HG02798 (cell line): ENCODE data around the gene DBN1.
"Not testable (repeated sequence)": the region's sequence is repeated elsewhere in the genome, so short reads cannot be mapped to it uniquely, and the experiment has no call there.

ENCODE experiments used
- ATAC-seq: cut with Tn5 transposase; IDR thresholded peaks from one replicate; pipeline ENCODE4 v1.9.1; 2021; ENCODE audit warnings: mild to moderate bottlenecking; ENCODE audit not compliant: unreplicated experiment, poor library complexity

The DBN1 gene

GRCh38 chr5:177432839-177433657, 40.4 kb downstream of the DBN1 start:
- no peak for ATAC-seq

- ATAC-seq = no peak
These were observed 41.1 kb downstream of the DBN1 start for GRCh38 chr5:177432143-177432838.

GRCh38 chr5:177431317-177432142, 41.9 kb downstream of the DBN1 start:
- peak; percentile 46 for ATAC-seq

GRCh38 chr5:177430972-177431316, 42.5 kb downstream of the DBN1 start:
- no peak for ATAC-seq

GRCh38 chr5:177430140-177430951, 43.1 kb downstream of the DBN1 start:
- ATAC-seq = no peak

- no peak for ATAC-seq
These were observed 44.0 kb downstream of the DBN1 start for GRCh38 chr5:177429248-177430040.

- ATAC-seq = no peak
These were observed 44.7 kb downstream of the DBN1 start for GRCh38 chr5:177428574-177429217.

GRCh38 chr5:177427919-177428573, 45.4 kb downstream of the DBN1 start:
- no peak for ATAC-seq

GRCh38 chr5:177427211-177427822, 46.1 kb downstream of the DBN1 start:
- ATAC-seq = no peak

- ATAC-seq = peak; percentile 11
These were observed 46.7 kb downstream of the DBN1 start, which contains the start of gene GRK6 for GRCh38 chr5:177426566-177427210. Gene GRK6 (plus strand): TSS chr5:177426676. CDS start chr5:177426846, 170 bp downstream.

- peak; percentile 84 for ATAC-seq
These were observed 47.5 kb downstream of the DBN1 start for GRCh38 chr5:177425801-177426565.

- no peak for ATAC-seq
These were observed 48.1 kb downstream of the DBN1 start for GRCh38 chr5:177425196-177425800.

- no peak for ATAC-seq
These were observed 49.8 kb downstream of the DBN1 start for GRCh38 chr5:177423671-177424070.

- ATAC-seq = no peak
These were observed 52.2 kb downstream of the DBN1 start for GRCh38 chr5:177421062-177421798.

- not testable (repeated sequence) for ATAC-seq
These were observed 53.0 kb downstream of the DBN1 start for GRCh38 chr5:177420472-177420871.
